Astrocyte (in vitro differentiated cells and primary cell): ENCODE measurements around the gene BMP7.

Source experiments
- EZH2 ChIP-seq: IDR thresholded peaks from 2 replicates; pipeline ENCODE4 v1.6.1; 2012; ENCODE audit warnings: mild to moderate bottlenecking, low read length, inconsistent platforms; ENCODE audit not compliant: insufficient read depth
- TF ChIP-seq, protein P1 (sequence below): IDR thresholded peaks from 2 replicates; pipeline ENCODE4 v1.5.1; 2011; ENCODE audit warnings: low read depth, mild to moderate bottlenecking, inconsistent platforms, low read length, moderate library complexity; ENCODE audit not compliant: insufficient read depth

DNA sequence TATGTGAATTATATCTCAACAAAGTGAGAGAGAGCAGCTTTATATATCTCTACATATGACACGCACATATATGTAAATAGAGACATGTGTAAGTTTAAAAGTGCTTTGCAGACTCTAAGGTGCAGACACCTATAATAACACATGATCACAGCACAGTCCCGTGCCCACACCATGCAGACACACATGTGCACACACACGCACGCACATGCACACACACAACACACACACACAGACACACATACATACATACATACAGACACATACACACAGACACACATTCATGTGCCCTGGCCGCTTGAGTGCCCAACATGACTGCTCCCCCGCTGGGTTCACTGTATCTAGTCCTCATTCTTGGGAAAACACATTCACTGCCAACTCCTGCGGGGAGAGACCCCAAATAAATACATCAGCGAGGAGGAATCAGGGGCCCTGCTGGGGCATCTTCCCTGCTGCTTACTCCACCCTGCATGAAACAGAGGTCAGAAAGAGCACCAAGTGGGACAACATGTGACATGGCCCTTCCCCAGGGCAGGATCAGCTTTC, 121.3 kb downstream of the BMP7 start:
- TF ChIP-seq, protein P1, sequence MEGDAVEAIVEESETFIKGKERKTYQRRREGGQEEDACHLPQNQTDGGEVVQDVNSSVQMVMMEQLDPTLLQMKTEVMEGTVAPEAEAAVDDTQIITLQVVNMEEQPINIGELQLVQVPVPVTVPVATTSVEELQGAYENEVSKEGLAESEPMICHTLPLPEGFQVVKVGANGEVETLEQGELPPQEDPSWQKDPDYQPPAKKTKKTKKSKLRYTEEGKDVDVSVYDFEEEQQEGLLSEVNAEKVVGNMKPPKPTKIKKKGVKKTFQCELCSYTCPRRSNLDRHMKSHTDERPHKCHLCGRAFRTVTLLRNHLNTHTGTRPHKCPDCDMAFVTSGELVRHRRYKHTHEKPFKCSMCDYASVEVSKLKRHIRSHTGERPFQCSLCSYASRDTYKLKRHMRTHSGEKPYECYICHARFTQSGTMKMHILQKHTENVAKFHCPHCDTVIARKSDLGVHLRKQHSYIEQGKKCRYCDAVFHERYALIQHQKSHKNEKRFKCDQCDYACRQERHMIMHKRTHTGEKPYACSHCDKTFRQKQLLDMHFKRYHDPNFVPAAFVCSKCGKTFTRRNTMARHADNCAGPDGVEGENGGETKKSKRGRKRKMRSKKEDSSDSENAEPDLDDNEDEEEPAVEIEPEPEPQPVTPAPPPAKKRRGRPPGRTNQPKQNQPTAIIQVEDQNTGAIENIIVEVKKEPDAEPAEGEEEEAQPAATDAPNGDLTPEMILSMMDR: no peak
- TF ChIP-seq EZH2: no peak
